ENCODE results near the gene ZNF518A. TPM values are rescaled to one million over a fixed set of nuclear protein-coding genes. Genes with fewer than 3 reads are reported as not detected.

Gene ZNF518A
- total RNA-seq, 1 donor from 2014 or later = 33.7 TPM

DNA sequence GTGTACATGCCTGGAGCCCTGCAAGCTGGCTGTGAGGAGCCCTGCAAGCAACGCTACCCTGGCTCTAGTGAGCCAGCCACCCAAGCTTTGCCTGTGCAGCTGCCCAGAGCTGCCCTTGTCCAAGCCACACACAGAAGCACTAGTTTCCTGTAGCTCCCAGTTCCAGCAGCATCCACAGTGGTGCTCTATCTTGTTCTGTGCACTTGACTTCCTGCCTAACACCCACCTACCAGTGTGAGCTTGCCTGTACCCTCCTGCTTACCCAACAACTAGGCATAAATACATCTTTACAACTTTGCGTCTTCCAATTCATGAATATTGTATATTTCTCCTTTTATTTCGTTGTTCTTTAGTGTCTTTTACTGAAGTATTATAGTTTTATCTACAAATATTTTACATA is 32.2 kb upstream of the ZNF518A start:
- Mint-ChIP-seq H3K4me3 (no peak overlapping the region), H3K9me3 (no peaks in the 10 kb centered on the region), H3K27me3 (peaks cover 10% of the 10 kb centered on the region), H3K4me1 (ENCODE audit: unreplicated experiment) (no peaks in the 10 kb centered on the region), H3K27ac (no peak overlapping the region), H3K36me3 (no peaks in the 10 kb centered on the region)
- TF ChIP-seq, protein P1, sequence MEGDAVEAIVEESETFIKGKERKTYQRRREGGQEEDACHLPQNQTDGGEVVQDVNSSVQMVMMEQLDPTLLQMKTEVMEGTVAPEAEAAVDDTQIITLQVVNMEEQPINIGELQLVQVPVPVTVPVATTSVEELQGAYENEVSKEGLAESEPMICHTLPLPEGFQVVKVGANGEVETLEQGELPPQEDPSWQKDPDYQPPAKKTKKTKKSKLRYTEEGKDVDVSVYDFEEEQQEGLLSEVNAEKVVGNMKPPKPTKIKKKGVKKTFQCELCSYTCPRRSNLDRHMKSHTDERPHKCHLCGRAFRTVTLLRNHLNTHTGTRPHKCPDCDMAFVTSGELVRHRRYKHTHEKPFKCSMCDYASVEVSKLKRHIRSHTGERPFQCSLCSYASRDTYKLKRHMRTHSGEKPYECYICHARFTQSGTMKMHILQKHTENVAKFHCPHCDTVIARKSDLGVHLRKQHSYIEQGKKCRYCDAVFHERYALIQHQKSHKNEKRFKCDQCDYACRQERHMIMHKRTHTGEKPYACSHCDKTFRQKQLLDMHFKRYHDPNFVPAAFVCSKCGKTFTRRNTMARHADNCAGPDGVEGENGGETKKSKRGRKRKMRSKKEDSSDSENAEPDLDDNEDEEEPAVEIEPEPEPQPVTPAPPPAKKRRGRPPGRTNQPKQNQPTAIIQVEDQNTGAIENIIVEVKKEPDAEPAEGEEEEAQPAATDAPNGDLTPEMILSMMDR (conservative IDR thresholded peaks at IDR 0.05) = no peak
- DNase-seq (ENCODE audit: extremely low spot score, unreplicated experiment) = no peak

DNA sequence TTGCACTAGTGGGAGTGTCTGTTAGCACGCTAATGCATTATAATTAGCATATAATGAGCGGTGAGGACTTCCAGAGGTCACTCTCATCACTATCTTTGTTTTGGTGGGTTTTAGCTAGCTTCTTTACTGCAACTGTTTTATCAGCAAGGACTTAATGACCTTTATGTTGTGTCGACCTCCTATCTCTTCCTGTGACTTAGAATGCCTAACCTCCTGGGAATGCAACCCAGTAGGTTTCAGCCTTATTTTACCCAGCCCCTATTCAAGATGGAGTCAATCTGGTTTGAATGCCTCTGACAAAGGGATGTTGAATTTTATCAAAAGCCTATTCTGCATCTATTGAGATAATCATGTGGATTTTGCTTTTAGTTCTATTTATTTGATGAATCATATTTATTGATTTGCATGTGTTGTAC is 22.5 kb upstream of the ZNF518A start:
- H3K4me3 Mint-ChIP-seq = no peak overlapping the region
- TF ChIP-seq, protein P1 (conservative IDR thresholded peaks at IDR 0.05) = no peak
- no peak for DNase-seq (ENCODE audit: extremely low spot score, unreplicated experiment)
- H3K4me1 Mint-ChIP-seq (ENCODE audit: unreplicated experiment) = no peaks in the 10 kb centered on the region
- peaks cover 30% of the 10 kb centered on the region for H3K27me3 Mint-ChIP-seq
- H3K9me3 Mint-ChIP-seq = no peaks in the 10 kb centered on the region
- no peak overlapping the region for H3K27ac Mint-ChIP-seq
- no peaks in the 10 kb centered on the region for H3K36me3 Mint-ChIP-seq

DNA sequence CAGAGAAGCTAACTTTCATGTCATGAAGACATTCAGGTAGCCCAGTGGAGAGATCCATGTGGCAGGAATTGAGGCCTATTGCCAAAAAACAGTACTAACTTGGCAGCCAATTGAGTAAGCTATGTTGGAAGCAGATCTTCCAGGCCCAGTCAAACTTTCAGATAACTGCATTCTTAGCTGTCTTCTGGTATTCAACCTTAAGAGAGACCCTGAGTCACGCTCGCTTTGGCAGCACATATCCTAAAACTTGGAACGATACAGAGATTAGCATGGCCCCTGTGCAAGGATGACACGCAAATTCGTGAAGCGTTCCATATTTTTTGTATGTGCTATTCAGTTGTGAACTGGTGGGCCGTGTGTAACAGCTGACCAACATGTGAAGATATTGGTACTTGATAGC is 17.6 kb upstream of the ZNF518A start:
- no peaks in the 10 kb centered on the region for H3K36me3 Mint-ChIP-seq
- TF ChIP-seq, protein P1 (conservative IDR thresholded peaks at IDR 0.05) = no peak
- H3K9me3 Mint-ChIP-seq = no peaks in the 10 kb centered on the region
- H3K27ac Mint-ChIP-seq = no peak overlapping the region
- H3K27me3 Mint-ChIP-seq = peaks cover 29% of the 10 kb centered on the region
- DNase-seq (ENCODE audit: extremely low spot score, unreplicated experiment) = no peak
- H3K4me1 Mint-ChIP-seq (ENCODE audit: unreplicated experiment) = no peaks in the 10 kb centered on the region
- no peak overlapping the region for H3K4me3 Mint-ChIP-seq

DNA sequence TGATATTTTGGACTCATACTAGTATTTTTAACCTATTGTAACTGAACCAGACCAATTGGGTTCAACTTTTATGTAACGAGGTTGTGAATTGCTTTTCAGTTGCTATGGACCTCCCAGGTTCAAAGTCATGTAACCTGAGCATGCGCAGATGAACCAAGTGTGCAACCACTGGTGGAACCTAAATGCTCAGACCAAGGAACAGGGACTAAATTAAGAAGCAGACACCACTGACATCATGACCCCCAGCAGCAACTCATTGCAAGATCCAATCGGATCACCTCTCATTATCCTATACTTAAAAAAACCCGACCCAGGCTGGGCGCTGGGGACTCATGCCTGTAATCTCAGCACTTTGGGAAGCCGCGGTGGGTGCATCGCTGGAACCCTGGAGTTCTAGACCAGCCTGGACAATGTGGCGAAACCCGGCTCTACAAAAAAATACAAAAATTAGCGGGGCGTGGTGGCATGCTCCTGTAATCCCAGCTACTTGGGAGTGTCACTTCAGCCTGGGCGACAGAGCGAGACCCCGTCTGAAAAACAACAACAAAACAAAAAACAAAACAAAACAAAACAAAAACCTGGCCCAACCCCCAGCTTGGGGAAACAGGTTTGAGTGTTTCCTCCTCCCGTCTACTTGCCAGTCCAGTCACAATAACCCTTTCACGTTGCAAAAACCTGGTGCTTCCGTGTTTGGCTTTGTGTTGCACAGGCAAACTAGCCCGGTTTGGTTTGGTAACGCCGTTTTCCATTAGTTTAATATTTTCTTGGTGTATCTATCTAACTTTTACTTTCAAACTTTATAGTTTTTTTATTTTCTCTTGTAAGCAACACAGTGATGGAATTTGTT is 11.3 kb upstream of the ZNF518A start:
- no peak overlapping the region for H3K27ac Mint-ChIP-seq
- no peak overlapping the region for H3K4me3 Mint-ChIP-seq
- H3K36me3 Mint-ChIP-seq = no peaks in the 10 kb centered on the region
- TF ChIP-seq, protein P1 (conservative IDR thresholded peaks at IDR 0.05) = no peak
- no peaks in the 10 kb centered on the region for H3K4me1 Mint-ChIP-seq (ENCODE audit: unreplicated experiment)
- no peak for DNase-seq (ENCODE audit: extremely low spot score, unreplicated experiment)
- no peaks in the 10 kb centered on the region for H3K9me3 Mint-ChIP-seq
- H3K27me3 Mint-ChIP-seq = peaks cover 9% of the 10 kb centered on the region

DNA sequence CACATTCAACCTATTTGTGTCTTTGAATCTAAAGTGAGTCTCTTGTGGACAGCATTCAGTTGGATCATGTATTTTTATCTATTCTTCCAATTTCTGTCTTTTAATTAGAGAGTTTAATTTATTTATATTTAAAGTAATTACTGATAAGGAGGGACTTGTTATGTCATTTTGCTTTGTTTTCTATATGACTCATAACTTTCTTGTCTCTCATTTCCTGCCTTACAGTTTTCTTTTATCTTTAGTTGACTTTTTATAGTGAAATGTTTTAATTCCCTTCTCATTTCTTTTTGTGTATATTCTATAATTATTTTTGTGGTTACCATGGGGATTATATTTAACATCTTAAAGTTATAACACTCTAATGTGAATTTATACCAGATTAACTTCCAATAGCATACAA is 7.3 kb upstream of the ZNF518A start:
- H3K4me1 Mint-ChIP-seq (ENCODE audit: unreplicated experiment) = peaks cover 13% of the 10 kb centered on the region
- H3K27ac Mint-ChIP-seq = no peak overlapping the region
- no peaks in the 10 kb centered on the region for H3K36me3 Mint-ChIP-seq
- TF ChIP-seq, protein P1 (conservative IDR thresholded peaks at IDR 0.05) = no peak
- DNase-seq (ENCODE audit: extremely low spot score, unreplicated experiment) = no peak
- H3K27me3 Mint-ChIP-seq = peaks cover 5% of the 10 kb centered on the region
- H3K4me3 Mint-ChIP-seq = no peak overlapping the region
- H3K9me3 Mint-ChIP-seq = no peaks in the 10 kb centered on the region
